ENCODE data around the gene DSPP.
"Not testable (repeated sequence)": the region's sequence is repeated elsewhere in the genome, so short reads cannot be mapped to it uniquely, and the experiment has no call there.

Gene DSPP

GRCh38 chr4:87608229-87608628 is at the start of gene DSPP:
Gene DSPP (plus strand): TSS chr4:87608529. CDS start chr4:87610909, 2,380 bp downstream.
- no peak for DNase-seq (ENCODE audit: low spot score)

- peak; percentile 13 for DNase-seq (ENCODE audit: low spot score)
Measured at GRCh38 chr4:87559090-87559837, 49.1 kb upstream of the DSPP start.

GRCh38 chr4:87560802-87561201 is 47.5 kb upstream of the DSPP start:
- DNase-seq (ENCODE audit: low spot score): no peak

- DNase-seq (ENCODE audit: low spot score): no peak
Measured at GRCh38 chr4:87565746-87566145, 42.6 kb upstream of the DSPP start.

- no peak for DNase-seq (ENCODE audit: low spot score)
Measured at GRCh38 chr4:87566276-87566675, 42.1 kb upstream of the DSPP start.

GRCh38 chr4:87567191-87567590 is 41.1 kb upstream of the DSPP start:
- DNase-seq (ENCODE audit: low spot score): no peak

GRCh38 chr4:87570290-87570805 is 38.0 kb upstream of the DSPP start:
- DNase-seq (ENCODE audit: low spot score): no peak

GRCh38 chr4:87574376-87574775 is 34.0 kb upstream of the DSPP start:
- DNase-seq (ENCODE audit: low spot score): not testable (repeated sequence)

GRCh38 chr4:87574996-87575395 is 33.3 kb upstream of the DSPP start:
- no peak for DNase-seq (ENCODE audit: low spot score)

- DNase-seq (ENCODE audit: low spot score): no peak
Measured at GRCh38 chr4:87575408-87575807, 32.9 kb upstream of the DSPP start.

- DNase-seq (ENCODE audit: low spot score): no peak
Measured at GRCh38 chr4:87575983-87576382, 32.3 kb upstream of the DSPP start.

GRCh38 chr4:87579478-87579877 is 28.9 kb upstream of the DSPP start:
- no peak for DNase-seq (ENCODE audit: low spot score)

- DNase-seq (ENCODE audit: low spot score): no peak
Measured at GRCh38 chr4:87580057-87580456, 28.3 kb upstream of the DSPP start.

GRCh38 chr4:87584222-87584908 is 24.0 kb upstream of the DSPP start:
- no peak for DNase-seq (ENCODE audit: low spot score)

GRCh38 chr4:87589531-87589930 is 18.8 kb upstream of the DSPP start:
- peak; percentile 91 for DNase-seq (ENCODE audit: low spot score)

GRCh38 chr4:87592124-87592523 is 16.2 kb upstream of the DSPP start:
- no peak for DNase-seq (ENCODE audit: low spot score)

GRCh38 chr4:87601361-87601760 is 7.0 kb upstream of the DSPP start:
- no peak for DNase-seq (ENCODE audit: low spot score)

- DNase-seq (ENCODE audit: low spot score): no peak
Measured at GRCh38 chr4:87614292-87614890, 6.1 kb downstream of the DSPP start.

- no peak for DNase-seq (ENCODE audit: low spot score)
Measured at GRCh38 chr4:87616268-87616667, 7.9 kb downstream of the DSPP start.

- DNase-seq (ENCODE audit: low spot score): no peak
Measured at GRCh38 chr4:87620086-87620485, 11.8 kb downstream of the DSPP start.

- no peak for DNase-seq (ENCODE audit: low spot score)
Measured at GRCh38 chr4:87620491-87620890, 12.2 kb downstream of the DSPP start.

- DNase-seq (ENCODE audit: low spot score): no peak
Measured at GRCh38 chr4:87622303-87622702, 14.0 kb downstream of the DSPP start.

GRCh38 chr4:87624698-87625097 is 16.4 kb downstream of the DSPP start:
- DNase-seq (ENCODE audit: low spot score): no peak

Measured in kidney tubule cell (primary cell).